Putamen (tissue), 1 donor: ENCODE data around the gene ADGRD1.

Source experiments
- DNase-seq: peaks from one replicate; pipeline ENCODE4 v3.0.0-alpha.2; 2016; ENCODE audit warnings: low spot score

Gene ADGRD1

GRCh38 chr12:131025234-131025633, 71.5 kb downstream of the ADGRD1 start:
- peak; percentile 42 for DNase-seq

GRCh38 chr12:131025939-131026702, 72.4 kb downstream of the ADGRD1 start:
- no peak for DNase-seq

- DNase-seq: no peak
These were observed 73.0 kb downstream of the ADGRD1 start for GRCh38 chr12:131026754-131027153.

GRCh38 chr12:131027264-131027663, 73.6 kb downstream of the ADGRD1 start:
- DNase-seq: no peak

GRCh38 chr12:131027876-131028586, 74.3 kb downstream of the ADGRD1 start:
- no peak for DNase-seq

GRCh38 chr12:131028587-131029338, 75.1 kb downstream of the ADGRD1 start:
- no peak for DNase-seq

- no peak for DNase-seq
These were observed 77.0 kb downstream of the ADGRD1 start for GRCh38 chr12:131030472-131031328.

- no peak for DNase-seq
These were observed 78.5 kb downstream of the ADGRD1 start for GRCh38 chr12:131032082-131032750.

- DNase-seq: no peak
These were observed 79.8 kb downstream of the ADGRD1 start for GRCh38 chr12:131033486-131033885.

- no peak for DNase-seq
These were observed 80.3 kb downstream of the ADGRD1 start for GRCh38 chr12:131033886-131034482.

GRCh38 chr12:131034631-131035244, 81.0 kb downstream of the ADGRD1 start:
- no peak for DNase-seq

GRCh38 chr12:131035245-131035681, 81.6 kb downstream of the ADGRD1 start:
- no peak for DNase-seq

GRCh38 chr12:131038159-131038558, 84.5 kb downstream of the ADGRD1 start:
- DNase-seq: no peak

GRCh38 chr12:131038961-131039950, 85.5 kb downstream of the ADGRD1 start:
- DNase-seq: no peak

GRCh38 chr12:131040491-131040890, 86.8 kb downstream of the ADGRD1 start:
- DNase-seq: no peak

- DNase-seq: no peak
These were observed 87.7 kb downstream of the ADGRD1 start for GRCh38 chr12:131041216-131041967.

- DNase-seq: no peak
These were observed 88.5 kb downstream of the ADGRD1 start for GRCh38 chr12:131041968-131042833.
